ENCODE results near the gene COX5A. TPM values are rescaled to one million over a fixed set of nuclear protein-coding genes. Genes with fewer than 3 reads are reported as not detected.
"Not testable (repeated sequence)": the region's sequence is repeated elsewhere in the genome, so short reads cannot be mapped to it uniquely, and the experiment has no call there.

COX5A gene
- total RNA-seq, 1 donor from 2014 or later: 804 TPM

DNA sequence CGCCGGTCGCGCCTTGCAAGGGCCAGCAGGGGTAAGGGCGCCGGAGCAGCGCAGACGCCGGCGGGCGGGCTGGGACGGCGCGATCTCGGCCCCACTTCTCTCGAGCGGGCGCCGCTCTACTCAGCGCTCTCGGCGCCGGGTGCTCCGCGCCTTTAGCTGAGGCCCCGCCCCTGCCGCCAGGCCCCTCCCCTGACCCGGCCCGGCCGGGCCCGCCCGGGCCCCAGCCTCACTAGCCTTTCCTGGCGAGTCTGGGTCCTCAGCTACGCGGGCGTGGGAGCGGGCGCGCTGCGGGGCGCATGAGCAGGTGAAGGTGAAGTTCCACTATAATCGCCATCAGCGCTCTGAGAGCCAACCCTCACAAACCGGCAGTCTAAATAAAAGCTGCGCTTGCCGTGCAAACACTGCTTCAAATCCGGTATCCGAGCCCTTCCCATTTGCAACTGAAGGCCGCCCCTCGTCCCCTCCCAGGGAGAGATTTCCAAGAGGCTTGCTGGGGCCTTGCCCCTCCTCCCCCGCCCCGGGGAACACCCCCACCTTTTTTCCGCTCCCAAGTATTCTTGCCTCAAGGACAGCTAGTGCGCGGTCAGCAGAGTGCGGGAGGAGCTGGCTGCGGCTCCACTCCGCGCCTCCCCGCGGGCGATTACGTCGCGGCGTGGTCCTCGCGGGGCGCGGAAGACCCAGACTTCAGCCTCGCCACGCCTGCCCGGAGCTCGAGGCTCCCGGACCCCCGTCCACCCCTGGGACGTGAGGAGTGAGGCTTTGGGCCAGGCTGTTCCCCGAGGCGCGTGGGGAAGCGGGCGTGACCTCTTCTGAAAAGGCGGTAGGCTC lies 19.0 kb upstream of the COX5A start, which contains the start of gene RPP25:
RPP25 (minus strand) TSS at position 125 of the 828 bp plus-strand sequence. CDS start 189 bp downstream, outside the sequence.
- intact Hi-C loops (cut with DNase I): loop anchor here (5.0 kb wide), 1 partner anchor 245 kb away; the partner anchor contains the start of gene C15orf39
- DNase-seq (ENCODE audit: low spot score): peak; percentile 92

DNA sequence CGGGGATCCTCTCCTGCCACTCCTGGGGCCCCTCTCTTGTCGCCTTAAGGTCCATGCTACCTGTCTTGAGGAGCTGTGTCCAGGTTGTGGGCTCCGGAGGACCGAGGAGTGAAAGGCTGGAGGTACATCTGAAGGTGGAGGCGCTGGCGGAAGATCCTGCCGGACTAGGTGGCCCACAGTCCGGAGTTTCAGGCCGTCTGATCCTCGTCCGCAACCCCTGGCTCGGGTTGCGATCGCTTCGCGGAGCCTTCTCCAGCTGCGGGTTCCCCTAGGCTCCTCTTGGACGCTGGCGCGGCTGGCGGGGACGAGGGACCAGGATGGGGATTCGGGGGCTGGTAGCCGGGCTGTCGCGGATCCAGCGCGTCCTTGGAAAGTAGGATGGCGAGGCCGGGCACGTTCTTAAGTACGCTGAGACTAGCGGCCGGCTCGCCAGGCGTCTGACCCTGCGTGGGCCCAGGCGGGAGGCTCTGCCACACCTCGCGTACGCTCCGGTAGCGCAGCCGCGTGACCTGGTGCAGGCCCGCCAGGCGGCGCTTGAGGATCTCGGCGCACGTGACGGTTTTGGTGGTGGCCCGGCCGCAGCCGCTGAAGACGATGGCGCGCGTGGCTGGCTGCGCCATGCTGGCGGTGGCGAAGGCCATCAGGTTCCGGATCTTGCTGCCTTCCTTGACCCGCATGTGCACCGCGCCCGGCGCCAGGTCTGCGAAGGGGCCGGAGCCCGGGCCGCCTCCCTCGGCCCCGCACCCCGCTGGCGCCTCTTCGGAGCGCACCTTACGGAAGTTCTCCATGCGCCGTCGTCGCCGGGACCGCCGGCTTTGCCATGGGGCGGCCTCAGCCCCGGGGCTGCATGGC lies 18.1 kb upstream of the COX5A start:
- intact Hi-C loops (cut with DNase I): loop anchor here (5.0 kb wide), 1 partner anchor 246 kb away; the partner anchor contains the start of gene C15orf39

DNA sequence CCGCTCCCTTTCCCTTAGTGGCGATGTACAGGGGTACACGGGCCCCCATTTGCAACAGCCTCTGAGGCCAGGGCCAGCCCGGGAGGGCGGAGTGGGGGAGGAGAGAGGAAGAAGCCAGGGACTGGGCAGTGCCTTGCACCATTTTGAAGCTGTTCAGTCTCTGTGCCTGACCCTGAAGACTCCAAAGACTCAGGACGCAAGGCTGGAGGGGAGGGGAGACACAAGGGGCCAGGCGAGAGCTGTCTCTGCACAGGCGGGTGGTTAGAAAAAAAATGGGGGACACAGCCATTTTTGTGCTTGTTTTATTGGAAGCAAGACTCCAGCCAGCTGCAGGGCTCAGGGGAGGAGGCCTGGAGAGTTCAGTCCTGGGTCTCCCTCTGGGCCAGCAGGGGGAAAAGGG lies 17.1 kb upstream of the COX5A start:
- DNase-seq (ENCODE audit: low spot score): no peak
- intact Hi-C loops (cut with DNase I): loop anchor here (5.0 kb wide), 1 partner anchor 247 kb away; the partner anchor contains the start of gene C15orf39

More for the DNA sequence above, 18.1 kb upstream of the COX5A start:
- DNase-seq (ENCODE audit: low spot score): peak; percentile 88

DNA sequence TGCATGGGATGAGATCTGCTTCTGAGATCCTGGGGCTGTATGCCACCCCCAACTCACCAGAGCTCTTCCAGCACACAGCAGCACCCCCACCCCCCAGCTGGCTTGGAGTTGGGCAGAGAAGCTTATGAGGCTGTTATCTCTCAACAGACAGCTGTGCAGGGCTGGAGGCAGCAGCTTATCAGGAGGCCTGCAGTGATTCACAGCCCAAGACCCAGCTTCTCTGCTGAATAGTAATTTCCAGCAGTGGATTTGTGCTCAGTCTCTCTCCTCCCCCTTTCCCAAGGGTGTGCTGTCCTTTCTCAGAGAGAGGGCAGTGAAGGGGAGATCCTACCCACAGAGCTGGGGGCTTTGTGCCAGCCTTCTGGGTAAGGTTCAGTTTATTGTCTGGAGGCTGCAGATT lies 16.6 kb upstream of the COX5A start:
- DNase-seq (ENCODE audit: low spot score): no peak
- intact Hi-C loops (cut with DNase I): loop anchor here (5.0 kb wide), 1 partner anchor 317 kb away; no protein-coding TSS in a partner anchor

DNA sequence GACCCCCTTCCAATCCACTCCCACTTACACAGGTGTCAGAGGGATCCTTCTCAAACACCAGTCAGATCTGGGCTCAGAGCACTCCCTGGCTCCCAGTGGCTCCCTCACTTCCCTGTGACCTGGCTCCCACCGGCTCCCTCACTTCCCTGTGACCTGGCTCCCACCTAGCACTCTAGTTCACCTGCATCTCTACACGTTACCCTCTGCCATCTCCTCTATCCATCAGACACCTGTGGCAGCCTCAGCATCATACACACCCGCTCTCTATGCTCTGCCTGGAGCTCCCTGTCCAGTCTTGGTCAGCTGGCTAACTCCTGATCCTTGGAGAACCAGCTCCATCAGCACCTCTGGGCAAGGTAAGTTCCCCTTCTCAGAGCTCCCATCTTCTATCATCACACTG lies 13.1 kb upstream of the COX5A start:
- no peak for DNase-seq (ENCODE audit: low spot score)
- intact Hi-C loops (cut with DNase I): loop anchor here (2.0 to 5.0 kb wide), 2 partner anchors 180 to 314 kb away; no protein-coding TSS in a partner anchor

DNA sequence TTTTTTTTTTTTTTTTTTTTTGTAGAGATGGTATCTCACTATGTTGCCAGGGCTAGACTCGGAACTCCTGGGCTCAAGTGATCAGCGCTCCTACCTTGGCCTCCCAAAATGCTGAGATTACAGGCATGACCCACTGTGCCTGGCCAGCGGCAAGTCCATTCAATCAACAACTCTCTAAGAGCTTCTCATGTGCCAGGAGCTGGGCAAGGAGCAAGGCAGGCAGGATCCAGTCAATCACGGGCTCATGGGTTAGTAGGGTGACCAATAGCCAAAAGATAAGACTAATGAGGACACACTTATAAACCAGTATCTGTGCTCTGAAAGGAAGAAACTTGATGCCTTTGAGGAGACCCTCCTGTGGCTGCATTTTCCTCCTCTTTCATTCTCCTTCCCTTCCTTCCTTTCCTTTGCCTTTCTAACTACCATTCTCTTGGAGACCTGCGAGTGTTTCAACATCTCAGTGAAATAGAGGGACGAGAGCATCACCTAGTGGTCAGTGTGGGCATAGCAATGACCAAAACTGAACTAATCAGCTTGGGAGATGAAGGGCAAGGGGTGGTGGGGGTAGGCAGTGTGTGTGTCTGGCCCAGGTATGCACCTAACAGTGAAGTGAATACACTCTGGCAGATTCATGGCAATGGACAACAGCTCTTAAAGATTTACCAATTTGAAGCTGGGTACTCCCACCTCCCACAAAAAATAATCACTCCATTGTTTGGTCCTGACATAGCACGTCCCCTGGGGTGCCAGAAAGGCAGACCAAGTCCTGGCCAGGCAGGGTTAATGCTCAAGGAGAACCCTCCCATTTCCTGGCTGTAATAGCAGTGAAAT lies 12.4 kb upstream of the COX5A start:
- DNase-seq (ENCODE audit: low spot score): no peak
- intact Hi-C loops (cut with DNase I): loop anchor here (2.0 to 5.0 kb wide), 2 partner anchors 179 to 313 kb away; no protein-coding TSS in a partner anchor

DNA sequence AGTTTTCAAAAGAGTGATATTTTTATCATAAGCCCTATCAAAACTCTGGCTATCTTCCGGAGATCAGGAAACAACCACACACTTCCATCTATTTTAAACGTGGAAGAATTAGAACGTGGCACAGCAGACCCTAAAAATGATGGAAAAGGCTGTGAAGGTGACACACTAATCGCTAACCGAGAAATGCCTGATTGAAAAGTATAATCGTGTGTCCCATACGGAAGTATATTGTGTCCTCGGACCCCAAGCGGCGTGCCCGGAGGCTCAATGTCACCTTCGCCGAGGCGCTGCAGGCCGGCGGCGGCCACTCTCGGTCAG lies 642 bp downstream of the COX5A start:
- intact Hi-C loops (cut with DNase I): loop anchor here (1.0 to 2.0 kb wide), 2 partner anchors 31 to 154 kb away; partner anchors contain the start of genes CSK and FAM219B
- DNase-seq (ENCODE audit: low spot score): no peak

DNA sequence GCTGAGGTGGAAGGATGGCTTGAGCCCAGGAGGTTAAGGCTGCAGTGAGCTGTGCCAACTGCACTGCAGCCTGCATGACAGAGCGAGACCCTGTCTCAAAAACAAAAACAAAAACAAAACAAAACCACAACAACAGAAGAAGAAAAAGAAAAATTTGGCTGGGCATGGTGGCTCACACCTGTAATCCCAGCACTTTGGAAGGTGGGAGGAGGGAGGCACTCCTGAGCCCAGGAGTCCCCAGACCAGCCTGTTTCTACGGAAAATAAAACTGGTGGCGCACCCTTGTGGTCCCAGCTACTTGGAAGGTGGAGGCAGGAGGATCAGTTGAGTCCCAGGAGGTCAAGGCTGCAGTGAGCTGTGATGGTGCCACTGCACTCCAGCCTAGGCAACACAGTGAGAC lies 2.7 kb downstream of the COX5A start:
- intact Hi-C loops (cut with DNase I); DNase-seq (ENCODE audit: low spot score): not testable (repeated sequence)

DNA sequence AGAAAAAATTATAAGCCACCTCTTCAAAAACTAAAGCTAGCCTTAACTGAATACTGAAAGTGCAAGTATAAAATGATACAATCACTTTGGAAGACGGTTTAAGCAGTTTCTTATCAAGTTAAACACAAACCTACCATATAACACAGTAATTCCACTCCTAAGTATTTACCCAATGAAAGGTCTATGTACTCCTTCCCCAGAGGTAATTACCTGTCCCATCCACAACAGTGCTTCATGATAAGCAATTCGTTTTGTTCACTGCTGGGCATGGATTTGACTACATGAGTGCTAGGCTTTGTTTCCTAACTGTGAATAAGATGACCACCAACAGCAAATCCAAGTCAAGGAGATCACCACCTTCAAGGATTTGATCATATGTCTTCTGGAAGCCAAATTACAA lies 4.3 kb downstream of the COX5A start:
- no peak for DNase-seq (ENCODE audit: low spot score)

DNA sequence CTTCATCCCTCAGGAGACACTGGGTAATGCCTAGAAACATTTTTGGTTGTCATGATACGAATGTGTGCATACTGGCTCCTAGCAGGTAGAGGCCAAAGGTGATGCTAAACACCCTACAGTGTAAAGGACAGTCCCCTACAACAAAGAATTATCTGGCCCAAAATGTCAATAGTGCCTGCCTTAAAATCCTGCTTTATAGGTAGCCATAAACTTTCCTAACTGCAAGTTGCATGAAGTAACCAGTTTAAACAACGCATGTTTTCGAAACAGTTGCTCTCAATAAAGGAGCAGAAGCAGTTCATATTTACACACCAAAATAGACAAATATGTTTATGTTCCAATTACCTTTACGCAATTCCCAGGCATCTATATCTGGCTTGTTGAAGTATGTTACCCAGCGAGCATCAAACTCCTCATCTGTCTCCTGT lies 9.1 kb downstream of the COX5A start:
- DNase-seq (ENCODE audit: low spot score): no peak
- intact Hi-C loops (cut with DNase I): no loop called here

More for the DNA sequence above, 4.3 kb downstream of the COX5A start:
- intact Hi-C loops (cut with DNase I): no loop called here

DNA sequence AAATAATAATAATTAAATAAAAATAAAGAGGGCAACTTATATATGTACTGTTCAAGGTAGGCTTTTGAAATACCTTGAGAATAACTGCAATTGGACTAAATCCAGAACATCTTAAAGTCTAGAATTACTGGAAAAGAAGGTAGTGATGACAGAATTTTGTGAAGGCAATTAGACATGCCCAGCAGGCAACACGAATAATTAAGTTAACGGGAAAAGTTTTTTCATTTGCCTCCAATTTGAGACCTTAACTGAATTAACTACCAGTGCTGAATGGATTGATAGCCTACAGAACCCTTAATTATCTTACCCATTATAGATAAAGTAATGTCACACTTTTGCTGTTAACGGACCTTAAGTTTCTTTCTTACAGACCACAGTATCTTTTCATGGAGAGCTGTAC lies 13.3 kb downstream of the COX5A start:
- intact Hi-C loops (cut with DNase I): no loop called here
- DNase-seq (ENCODE audit: low spot score): no peak

DNA sequence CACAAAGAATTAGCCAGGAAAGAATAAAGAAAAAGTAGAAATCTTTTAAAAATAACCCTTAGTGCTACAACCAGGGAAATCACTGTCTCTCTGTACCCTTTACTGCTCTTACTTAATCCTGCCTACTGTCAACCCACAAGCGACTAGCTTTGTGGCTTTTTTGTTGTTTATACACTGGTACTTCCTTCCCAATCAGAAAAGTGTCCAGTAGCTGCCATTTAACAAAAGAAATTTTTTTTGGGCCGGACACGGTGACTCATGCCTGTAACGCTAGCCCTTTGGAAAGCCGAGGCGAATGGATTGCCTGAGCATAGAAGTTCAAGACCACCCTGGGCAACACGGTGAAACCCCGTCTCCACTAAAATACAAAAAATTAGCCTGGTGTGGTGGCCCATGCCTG lies 17.4 kb downstream of the COX5A start:
- DNase-seq (ENCODE audit: low spot score): no peak
- intact Hi-C loops (cut with DNase I): no loop called here

DNA sequence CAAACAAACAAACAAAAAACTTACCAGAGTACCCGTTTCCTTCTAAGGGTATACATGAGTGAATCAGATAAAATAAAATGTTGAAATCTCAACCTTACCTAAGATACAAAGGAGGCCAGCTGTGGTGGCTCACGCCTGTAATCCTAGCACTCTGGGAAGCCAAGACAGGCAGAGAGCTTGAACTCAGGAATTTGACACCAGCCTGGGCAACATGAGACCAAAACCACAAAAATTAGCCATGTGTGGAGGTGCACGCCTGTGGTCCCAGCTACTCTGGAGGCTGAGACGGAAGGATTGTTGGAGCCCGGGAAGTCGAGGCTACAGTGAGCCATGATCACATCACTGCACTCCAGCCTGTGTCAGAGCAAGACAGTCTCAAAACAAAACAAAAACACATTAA lies 20.2 kb downstream of the COX5A start:
- intact Hi-C loops (cut with DNase I): no loop called here
- DNase-seq (ENCODE audit: low spot score): no peak

DNA sequence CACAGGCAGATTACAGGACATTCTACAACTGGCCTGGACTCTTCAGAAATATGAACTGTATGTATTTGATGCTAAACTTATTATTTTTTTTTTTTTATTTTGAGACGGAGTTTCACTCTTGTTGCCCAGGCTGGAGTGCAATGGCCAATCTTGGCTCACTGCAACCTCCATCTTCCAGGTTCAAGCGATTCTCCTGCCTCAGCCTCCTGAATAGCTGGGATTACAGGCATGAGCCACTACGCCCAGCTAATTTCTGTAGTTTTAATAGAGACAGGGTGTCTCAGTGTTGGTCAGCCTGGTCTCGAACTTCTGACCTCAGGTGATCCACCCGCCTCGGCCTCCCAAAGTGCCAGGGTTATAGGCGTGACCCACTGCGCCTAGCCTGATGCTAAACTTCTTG lies 24.1 kb downstream of the COX5A start:
- DNase-seq (ENCODE audit: low spot score); intact Hi-C loops (cut with DNase I): not testable (repeated sequence)

DNA sequence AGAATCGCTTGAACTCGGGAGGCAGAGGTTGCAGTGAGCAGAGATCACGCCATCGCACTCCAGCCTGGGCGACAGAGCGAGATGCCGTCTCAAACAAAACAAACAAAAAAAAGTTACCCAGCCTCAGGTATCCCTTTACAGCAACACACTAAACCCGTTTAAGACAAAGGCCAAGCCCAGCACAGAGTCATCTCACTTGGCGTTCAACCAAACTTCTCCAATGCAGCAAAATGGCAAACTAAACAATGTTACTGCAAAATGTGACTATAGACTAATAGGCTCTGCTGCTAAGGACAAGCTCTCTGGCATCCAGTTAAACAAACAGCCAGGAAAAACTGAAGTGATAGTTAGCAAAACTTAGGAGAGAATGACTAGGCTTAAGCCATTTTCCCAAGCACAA lies 24.8 kb downstream of the COX5A start:
- DNase-seq (ENCODE audit: low spot score): no peak
- intact Hi-C loops (cut with DNase I): no loop called here

DNA sequence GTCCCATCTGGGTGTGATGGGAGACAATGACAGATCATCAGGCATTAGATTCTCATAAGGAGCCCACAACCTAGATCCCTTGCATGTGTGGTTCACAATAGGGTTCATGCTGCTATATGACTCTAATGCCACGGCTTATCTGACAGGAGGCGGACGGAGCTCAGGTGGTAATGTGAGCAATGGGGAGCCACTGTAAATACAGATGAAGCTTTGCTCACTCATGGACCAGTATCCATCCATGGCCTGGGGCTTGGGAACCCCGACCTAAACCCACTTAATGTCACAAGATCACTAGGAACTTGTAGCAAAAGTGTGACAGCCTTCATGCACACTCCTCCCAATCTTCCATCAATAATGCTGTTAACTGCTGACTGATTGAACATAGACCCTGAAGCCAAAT lies 29.2 kb downstream of the COX5A start:
- intact Hi-C loops (cut with DNase I): no loop called here
- no peak for DNase-seq (ENCODE audit: low spot score)

DNA sequence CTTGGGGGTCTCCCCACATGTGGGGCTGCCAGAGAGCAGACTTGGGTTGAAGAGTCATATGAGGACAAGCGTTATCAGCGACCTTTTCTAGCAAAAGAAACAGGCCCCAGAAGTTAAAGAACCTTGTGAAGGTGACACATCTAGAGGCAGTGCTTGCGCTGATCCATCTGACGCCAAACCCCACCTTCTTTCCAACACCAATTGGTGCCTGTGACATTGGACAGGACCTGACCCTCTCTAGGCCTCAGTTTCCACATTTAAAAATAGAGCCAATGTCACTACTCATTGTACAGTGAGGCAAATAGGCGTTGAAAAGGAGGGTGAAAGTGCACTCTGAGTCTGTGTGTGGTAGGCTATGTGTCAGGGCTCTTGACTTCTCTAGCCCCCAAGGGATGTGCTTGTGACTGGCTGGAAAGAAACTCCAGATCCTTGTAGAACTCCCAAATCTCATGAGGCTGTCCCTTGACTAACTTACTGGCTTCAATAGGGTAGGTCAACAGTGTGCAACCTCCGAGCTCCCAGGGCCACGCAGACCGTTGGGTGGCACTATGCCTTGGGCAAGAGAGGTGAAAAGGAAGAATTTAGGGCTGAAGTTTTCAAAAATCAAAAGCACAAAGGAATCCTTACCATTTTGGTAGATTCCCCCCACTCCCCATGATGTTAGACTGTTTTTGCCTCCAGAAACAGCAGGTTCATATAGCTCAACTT lies 30.6 kb downstream of the COX5A start:
- no peak for DNase-seq (ENCODE audit: low spot score)
- intact Hi-C loops (cut with DNase I): loop anchor here (2.0 kb wide), 1 partner anchor 35 kb away; the partner anchor contains the start of gene SCAMP2

DNA sequence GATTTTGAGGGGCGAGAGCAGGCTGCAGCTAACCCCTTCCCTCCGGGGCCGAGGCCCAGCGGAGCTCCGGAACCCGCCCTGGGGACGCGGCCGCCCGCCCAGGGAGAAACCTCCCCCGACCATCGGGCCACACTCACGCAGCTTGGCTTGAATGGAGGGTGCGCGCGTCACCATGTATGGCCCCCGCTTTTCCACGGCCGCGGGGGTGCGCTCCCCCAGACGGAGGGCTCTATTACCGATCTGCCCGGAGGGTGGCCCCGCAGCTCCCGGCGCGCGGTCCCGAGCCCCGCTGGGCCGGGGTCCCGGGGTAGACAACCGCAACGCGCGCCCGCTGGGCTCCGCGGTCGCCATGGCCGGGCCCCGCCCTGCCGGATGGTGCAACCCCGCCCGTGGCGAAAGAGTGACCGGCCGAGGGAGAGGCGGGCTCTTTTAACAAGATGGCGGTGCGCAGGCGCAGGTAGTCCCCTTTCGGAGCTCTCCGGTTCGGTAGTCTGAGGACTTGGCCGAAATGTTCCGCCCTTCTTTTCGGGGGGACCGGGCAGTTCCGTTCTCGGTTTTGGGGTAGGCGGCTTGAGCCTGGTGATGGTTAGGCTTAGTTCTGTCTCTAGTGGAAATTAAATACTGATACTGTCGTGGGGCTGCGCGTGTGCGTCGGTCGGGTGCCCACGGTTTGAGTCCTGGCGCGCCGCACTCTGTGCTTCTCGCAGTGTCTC lies 31.3 kb downstream of the COX5A start, which contains the start of gene FAM219B:
FAM219B (minus strand) TSS at position 402 of the 713 bp plus-strand sequence; CDS start at position 351, 51 bp downstream.
- peak; percentile 98 for DNase-seq (ENCODE audit: low spot score)
- intact Hi-C loops (cut with DNase I): loop anchor here (1.0 to 2.0 kb wide), 2 partner anchors 31 to 34 kb away; partner anchors contain the start of gene SCAMP2

Data from cardiac septum (tissue), 1 donor.